Endothelial cell of umbilical vein (primary cell): ENCODE data around the gene NDUFS3. TPM values are rescaled to one million over a fixed set of nuclear protein-coding genes. Genes with fewer than 3 reads are reported as not detected.

Experiments used
- BruUV-seq: library from RNA; stranded (reverse); fragments of 400-500 nt; replicated peaks from 2 replicates; lab custom pipeline; 2021; lab: Mats Ljungman, UMichigan
- CTCF ChIA-PET: fragments of 300-600, 350-600 bp; sonication (Branson Sonifier 250); formaldehyde crosslinking; loops from one replicate; lab custom pipeline; 2021; ENCODE audit warnings: antibody characterized with exemption, inconsistent platforms; lab: Charles Lee
- POLR2A ChIA-PET: fragments of 300-600, 350-600 bp; sonication (Branson Sonifier 250); formaldehyde crosslinking; loops from one replicate; lab custom pipeline; 2021; ENCODE audit warnings: antibody characterized with exemption, inconsistent platforms; lab: Charles Lee
- DNase-seq: peaks from one replicate; pipeline ENCODE4 v3.0.0-alpha.2; 2011; ENCODE audit warnings: low read depth, low spot score
- FAIRE-seq: peaks from 2 replicates; lab custom pipeline; 2011; peaks lifted over from hg19 to GRCh38; lab: Jason Lieb, UNC
- H2AFZ ChIP-seq: 2 replicates; pipeline ENCODE4 v1.6.0; 2012; ENCODE audit warnings: low read depth, low read length, control low read depth, inconsistent platforms
- H3K27ac ChIP-seq: 2 replicates; pipeline ENCODE4 v1.5.1; 2011; ENCODE audit warnings: low read depth, mild to moderate bottlenecking, control low read depth, low read length, moderate library complexity; ENCODE audit not compliant: insufficient read depth
- H3K27me3 ChIP-seq, 2 experiments: 2 replicates each; pipeline versions ENCODE4 v1.6.0 to v1.6.1; 2011; ENCODE audit warnings: low read length in 2 of 2, mixed read lengths in 1 of 2; ENCODE audit not compliant: control insufficient read depth in 2 of 2, insufficient read depth in 2 of 2
- H3K36me3 ChIP-seq, 2 experiments: 2 replicates in 1 of 2; 3 replicates in 1 of 2; pipeline ENCODE4 v1.5.1; 2011; ENCODE audit warnings: low read length in 2 of 2, mild to moderate bottlenecking in 1 of 2, moderate library complexity in 1 of 2; ENCODE audit not compliant: control insufficient read depth in 2 of 2, insufficient read depth in 2 of 2; ENCODE audit errors: extremely low read depth in 1 of 2
- H3K4me1 ChIP-seq: 3 replicates; pipeline ENCODE4 v1.5.1; 2011; ENCODE audit warnings: mild to moderate bottlenecking, low read length; ENCODE audit not compliant: control insufficient read depth, insufficient read depth; ENCODE audit errors: extremely low read depth
- H3K4me2 ChIP-seq: 2 replicates; pipeline ENCODE4 v1.6.1; 2011; ENCODE audit warnings: low read length, control low read depth, mixed read lengths; ENCODE audit not compliant: insufficient read depth
- H3K4me3 ChIP-seq, 3 experiments: fragments of 200-600 bp in 1 of 3; sonication (generic), shearing (Covaris generic) in 1 of 3; replicated peaks in 1 of 3; 2 replicates each; pipeline ENCODE4 v1.5.1; 2011 to 2016; ENCODE audit warnings: control low read depth in 3 of 3, low read length in 3 of 3, mild to moderate bottlenecking in 2 of 3, inconsistent platforms in 1 of 3, low read depth in 1 of 3, moderate library complexity in 1 of 3; ENCODE audit not compliant: insufficient read depth in 1 of 3
- H3K79me2 ChIP-seq: 2 replicates; pipeline ENCODE4 v1.6.0; 2012; ENCODE audit warnings: low read length, inconsistent platforms; ENCODE audit not compliant: control insufficient read depth, insufficient read depth
- H3K9ac ChIP-seq: replicated peaks from 2 replicates; pipeline ENCODE3; 2011; ENCODE audit warnings: low read length, control low read depth; ENCODE audit not compliant: insufficient read depth; ENCODE audit errors: extremely low read depth
- H3K9me1 ChIP-seq: replicated peaks from 3 replicates; pipeline ENCODE4 v1.6.0; 2011; ENCODE audit warnings: mild to moderate bottlenecking, low read length; ENCODE audit not compliant: control insufficient read depth, insufficient read depth; ENCODE audit errors: extremely low read depth
- H3K9me3 ChIP-seq: replicated peaks from 2 replicates; pipeline ENCODE4 v1.5.1; 2012; ENCODE audit warnings: low read length, inconsistent platforms; ENCODE audit not compliant: control insufficient read depth, insufficient read depth
- H4K20me1 ChIP-seq: replicated peaks from 2 replicates; pipeline ENCODE3; 2011; ENCODE audit warnings: mild to moderate bottlenecking, low read length; ENCODE audit not compliant: control insufficient read depth, insufficient read depth; ENCODE audit errors: extremely low read depth
- CTCF ChIP-seq, 2 donors: IDR thresholded peaks; 1 replicate in 1 of 2; 2 replicates in 1 of 2; pipeline ENCODE4 v1.5.1; 2011; ENCODE audit warnings: low read length in 2 of 2, mild to moderate bottlenecking in 2 of 2, moderate library complexity in 2 of 2, control low read depth in 1 of 2, inconsistent platforms in 1 of 2, low read depth in 1 of 2; ENCODE audit not compliant: insufficient read depth in 1 of 2; ENCODE audit errors: extremely low read depth in 1 of 2
- EZH2 ChIP-seq: IDR thresholded peaks from 2 replicates; pipeline ENCODE4 v1.6.1; 2012; ENCODE audit warnings: borderline replicate concordance, low read depth, mild to moderate bottlenecking, moderate library complexity, low read length, inconsistent platforms; ENCODE audit not compliant: severe bottlenecking
- FOS ChIP-seq: IDR thresholded peaks from 2 replicates; pipeline ENCODE4 v1.6.1; 2011; ENCODE audit warnings: mild to moderate bottlenecking, low read length, moderate library complexity, borderline replicate concordance; ENCODE audit not compliant: insufficient read depth
- GATA2 ChIP-seq: IDR thresholded peaks from 2 replicates; pipeline ENCODE4 v1.7.0; 2011; ENCODE audit warnings: low read depth, mild to moderate bottlenecking, moderate library complexity, mixed read lengths, low read length; ENCODE audit not compliant: insufficient read length, insufficient read depth
- JUN ChIP-seq: IDR thresholded peaks from 2 replicates; pipeline ENCODE4 v1.6.1; 2011; ENCODE audit warnings: borderline replicate concordance, low read depth; ENCODE audit not compliant: insufficient read length, insufficient read depth
- MAX ChIP-seq: IDR thresholded peaks from 2 replicates; pipeline ENCODE4 v1.6.1; 2011; ENCODE audit not compliant: insufficient read depth, insufficient read length
- MYC ChIP-seq: IDR thresholded peaks from one replicate; pipeline ENCODE4 v1.6.1; 2011; ENCODE audit warnings: mild to moderate bottlenecking, low read depth, low read length
- POLR2A ChIP-seq: IDR thresholded peaks from 2 replicates; pipeline ENCODE4 v1.6.1; 2012; ENCODE audit warnings: low read depth, mild to moderate bottlenecking, control low read depth, low read length
- POLR2AphosphoS5 ChIP-seq: IDR thresholded peaks from 2 replicates; pipeline ENCODE4 v1.6.1; 2012; ENCODE audit warnings: low read depth, mild to moderate bottlenecking, control low read depth, low read length, moderate library complexity; ENCODE audit not compliant: insufficient read depth
- dilution Hi-C: fragments of 300-500 bp; cut with MboI; formaldehyde crosslinking; loops from one replicate; pipeline ENCODE4 v1.15.0; 2019; ENCODE audit warnings: low sequenced_read_pairs; ENCODE audit not compliant: extremely low pct_ligation_motif_present
- intact Hi-C: fragments of 100-400 bp; cut with micrococcal nuclease; formaldehyde crosslinking; loops from one replicate; pipeline ENCODE4 v1.10.0; 2022
- polyA plus RNA-seq, 4 experiments: library from polyadenylated mRNA; depleted of rRNA in 3 of 4; stranded (reverse) in 3 of 4; unstranded in 1 of 4; fragments of >200 nt; gene quantifications; 2 replicates each; pipeline versions ENCODE4 v1.2.1 to v1.2.3, GENCODE V29; 2011 to 2012; ENCODE audit warnings: missing spikeins in 1 of 4
- total RNA-seq: library from RNA; stranded (reverse); gene quantifications from 2 replicates; pipeline ENCODE4 v1.2.3, GENCODE V29; 2021

The NDUFS3 gene
- total and polyA plus RNA-seq, 2 donors (not counting 3 experiments of a cell fraction or from before 2014, with no cell fraction given) = 99.7 to 169 TPM

GRCh38 chr11:47565340-47566148 lies 13.3 kb upstream of the NDUFS3 start, which contains the start of gene PTPMT1:
Gene PTPMT1 (plus strand): TSS chr11:47565599. CDS start chr11:47565623, 24 bp downstream.
- FAIRE-seq (no peak), DNase-seq (peak; percentile 63)
- peak within 1 kb of the TSS; percentile 26 for H3K4me2 ChIP-seq
- peak within 1 kb of the TSS; percentile 56 for H3K27ac ChIP-seq
- H3K4me1 ChIP-seq = peaks cover 9% of the 10 kb centered on the region
- H3K9me1 ChIP-seq = no peaks in the 10 kb centered on the region
- H3K27me3 ChIP-seq = no peaks in the 10 kb centered on the region
- H4K20me1 ChIP-seq = no peaks in the 10 kb centered on the region
- TF ChIP-seq MYC (no peak), JUN (no peak), CTCF (IDR thresholded peaks at IDR 0.05; ENCODE audit: extremely low read depth in 1 of 2, insufficient read depth in 1 of 2, low read depth in 1 of 2, low read length in 2 of 2) (no peak), POLR2AphosphoS5 (peak; percentile 94), GATA2 (no peak), MAX (peak; percentile 41), FOS (no peak), EZH2 (no peak), POLR2A (peak; percentile 85)
- H3K4me3 ChIP-seq = peak within 1 kb of the TSS; percentile 38 to 87 (median 69)
- BruUV-seq = no TSS peak
- ChIA-PET CTCF (interaction anchor here (1.0 to 1.8 kb wide), 5 partner anchors 9 to 14 kb away, joined by 3 to 7 read pairs (median 4); partner anchors contain the start of genes CELF1 and KBTBD4), POLR2A (interaction anchor here (0.6 to 0.7 kb wide), 3 partner anchors 11 to 231 kb away, joined by 3 to 16 read pairs (median 7); no protein-coding TSS in a partner anchor)
- intact Hi-C loops (no loop called here), dilution Hi-C loops (no loop called here)
- peaks cover 0 to 2% of the 10 kb centered on the region in 2 experiments for H3K36me3 ChIP-seq
- H3K9me3 ChIP-seq = no peaks in the 10 kb centered on the region
- peak within 1 kb of the TSS; percentile 45 for H2AFZ ChIP-seq
- peak within 1 kb of the TSS; percentile 71 for H3K9ac ChIP-seq
- peaks cover 31% of the 10 kb centered on the region for H3K79me2 ChIP-seq
